HepG2 (cell line): ENCODE data around the gene PAK6.

Experiments
- SP1 ChIP-seq, 2 experiments: fragments of 450-650 bp in 1 of 2; sonication (generic) in 1 of 2; formaldehyde crosslinking in 1 of 2; IDR thresholded peaks; 2 replicates each; pipeline versions ENCODE4 v1.4.0 to v1.6.1; 2016 to 2020; ENCODE audit warnings: missing genetic modification reagents in 1 of 2
- TGIF2 ChIP-seq: IDR thresholded peaks from 2 replicates; pipeline ENCODE4 v1.6.1; 2016; ENCODE audit warnings: control low read depth, missing compliant biosample characterization
- ZC3H13 ChIP-seq: sonication (generic); formaldehyde crosslinking; IDR thresholded peaks from 2 replicates; pipeline ENCODE4 v1.8.1; 2023; ENCODE audit warnings: mild to moderate bottlenecking, missing genetic modification reagents, moderate library complexity
- ZFP62 ChIP-seq: sonication (generic); formaldehyde crosslinking; IDR thresholded peaks from 2 replicates; pipeline ENCODE4 v1.4.0; 2020; ENCODE audit warnings: missing genetic modification reagents
- ZMYM4 ChIP-seq: sonication (generic); formaldehyde crosslinking; IDR thresholded peaks from 2 replicates; pipeline ENCODE4 v1.8.1; 2023; ENCODE audit warnings: mild to moderate bottlenecking, missing genetic modification reagents
- ZNF572 ChIP-seq: sonication (generic); formaldehyde crosslinking; IDR thresholded peaks from 2 replicates; pipeline ENCODE4 v1.5.1; 2020; ENCODE audit warnings: mild to moderate bottlenecking, missing genetic modification reagents

- TF ChIP-seq ZFP62 (CRISPR knock-in tag) (no peak), ZNF572 (no peak), SP1 (IDR thresholded peaks at IDR 0.05) (no peak), SP1 (CRISPR knock-in tag; IDR thresholded peaks at IDR 0.05) (no peak), ZMYM4 (no peak), ZC3H13 (CRISPR knock-in tag) (no peak), TGIF2 (no peak)
These were observed 19.7 kb downstream of the PAK6 start for GRCh38 chr15:40258544-40258943.
